IMR-90 (cell line): ENCODE results near the gene DHRS7. TPM values are rescaled to one million over a fixed set of nuclear protein-coding genes. Genes with fewer than 3 reads are reported as not detected.

Experiments used
- ATAC-seq: fragments of 200-7000 bp; cut with Tn5 transposase; 2 replicates; pipeline ENCODE4 v1.9.1; 2020; ENCODE audit warnings: low read depth, mild to moderate bottlenecking, moderate library complexity
- BruUV-seq: library from RNA; stranded (reverse); fragments of 400-500 nt; replicated peaks from 2 replicates; lab custom pipeline; 2021; lab: Mats Ljungman, UMichigan
- CTCF ChIA-PET: fragments of 300-600 bp; formaldehyde crosslinking; extraction: SDS; loops from one replicate; lab custom pipeline; 2021; ENCODE audit warnings: antibody characterized with exemption; lab: Yijun Ruan, JAX
- POLR2A ChIA-PET: fragments of 300-600 bp; sonication (Branson Sonifier 250); formaldehyde crosslinking; loops from one replicate; lab custom pipeline; 2022; ENCODE audit warnings: antibody characterized with exemption; ENCODE audit not compliant: unreplicated experiment; lab: Charles Lee
- DNase-seq: peaks from one replicate; pipeline ENCODE4 v3.0.0; 2013
- H2AFZ ChIP-seq: replicated peaks from 2 replicates; pipeline ENCODE3; 2013; ENCODE audit warnings: low read length, mild to moderate bottlenecking; ENCODE audit not compliant: poor library complexity
- H2AK5ac ChIP-seq: 2 replicates; pipeline ENCODE4 v1.6.1; 2013; ENCODE audit warnings: low read depth, low read length, inconsistent platforms
- H2AK9ac ChIP-seq: replicated peaks from 2 replicates; pipeline ENCODE3; 2013; ENCODE audit warnings: mild to moderate bottlenecking, low read depth, low read length, moderate library complexity; ENCODE audit not compliant: poor library complexity
- H2BK120ac ChIP-seq: 2 replicates; pipeline ENCODE4 v1.6.1; 2013; ENCODE audit warnings: low read depth, low read length, inconsistent platforms
- H2BK15ac ChIP-seq: 3 replicates; pipeline ENCODE4 v1.6.1; 2013; ENCODE audit warnings: low read depth, low read length, inconsistent platforms
- H2BK20ac ChIP-seq: 2 replicates; pipeline ENCODE4 v1.6.1; 2013; ENCODE audit warnings: low read depth, mild to moderate bottlenecking, inconsistent platforms, low read length, moderate library complexity
- H2BK5ac ChIP-seq: 2 replicates; pipeline ENCODE4 v1.6.1; 2013; ENCODE audit warnings: mild to moderate bottlenecking, low read depth, low read length, inconsistent platforms; ENCODE audit not compliant: poor library complexity, severe bottlenecking
- H3K14ac ChIP-seq: replicated peaks from 2 replicates; pipeline ENCODE4 v1.6.1; 2013; ENCODE audit warnings: low read depth, low read length, inconsistent platforms
- H3K18ac ChIP-seq: 2 replicates; pipeline ENCODE4 v1.6.1; 2013; ENCODE audit warnings: low read depth, low read length, control low read depth
- H3K23ac ChIP-seq: 2 replicates; pipeline ENCODE4 v1.6.1; 2013; ENCODE audit warnings: low read depth, low read length, inconsistent platforms
- H3K27ac ChIP-seq: 2 replicates; pipeline ENCODE4 v1.5.1; 2013; ENCODE audit warnings: mild to moderate bottlenecking, control low read depth, low read length; ENCODE audit not compliant: insufficient read depth
- H3K27me3 ChIP-seq: 2 replicates; pipeline ENCODE4 v1.6.1; 2013; ENCODE audit warnings: low read length; ENCODE audit not compliant: control insufficient read depth, insufficient read depth
- H3K36me3 ChIP-seq: 2 replicates; pipeline ENCODE4 v1.6.1; 2013; ENCODE audit warnings: low read length, mixed read lengths; ENCODE audit not compliant: control insufficient read depth, insufficient read depth
- H3K4ac ChIP-seq: 2 replicates; pipeline ENCODE4 v1.6.1; 2013; ENCODE audit warnings: low read depth, low read length, inconsistent platforms
- H3K4me1 ChIP-seq: 2 replicates; pipeline ENCODE4 v1.6.1; 2013; ENCODE audit warnings: low read length, mixed read lengths; ENCODE audit not compliant: control insufficient read depth, insufficient read depth
- H3K4me2 ChIP-seq: 2 replicates; pipeline ENCODE4 v1.6.1; 2013; ENCODE audit warnings: low read depth, mild to moderate bottlenecking, control low read depth, low read length, moderate library complexity
- H3K4me3 ChIP-seq: 2 replicates; pipeline ENCODE4 v1.5.1; 2013; ENCODE audit warnings: low read depth, mild to moderate bottlenecking, control low read depth, low read length, moderate library complexity; ENCODE audit not compliant: insufficient read depth
- H3K56ac ChIP-seq: 2 replicates; pipeline ENCODE4 v1.6.1; 2013; ENCODE audit warnings: low read length, inconsistent platforms; ENCODE audit not compliant: insufficient read depth; ENCODE audit errors: extremely low read depth
- H3K79me1 ChIP-seq, 2 experiments: 2 replicates each; pipeline ENCODE4 v1.6.1; 2013; ENCODE audit warnings: low read length in 2 of 2, inconsistent platforms in 1 of 2, low read depth in 1 of 2
- H3K9ac ChIP-seq: 2 replicates; pipeline ENCODE4 v1.6.1; 2013; ENCODE audit warnings: low read depth, low read length, control low read depth
- H3K9me1 ChIP-seq: 2 replicates; pipeline ENCODE4 v1.6.1; 2013; ENCODE audit warnings: low read length, inconsistent platforms; ENCODE audit not compliant: insufficient read depth
- H3K9me3 ChIP-seq: 2 replicates; pipeline ENCODE4 v1.6.1; 2013; ENCODE audit warnings: low read length; ENCODE audit not compliant: control insufficient read depth, insufficient read depth
- H4K20me1 ChIP-seq: 2 replicates; pipeline ENCODE4 v1.6.1; 2013; ENCODE audit warnings: low read length, inconsistent platforms; ENCODE audit not compliant: insufficient read depth
- H4K5ac ChIP-seq: 2 replicates; pipeline ENCODE4 v1.6.1; 2013; ENCODE audit warnings: mild to moderate bottlenecking, low read depth, low read length, control low read depth
- H4K8ac ChIP-seq, 2 experiments: 2 replicates each; pipeline ENCODE4 v1.6.1; 2013; ENCODE audit warnings: low read depth in 2 of 2, low read length in 2 of 2, control low read depth in 1 of 2, inconsistent platforms in 1 of 2
- H4K91ac ChIP-seq: 2 replicates; pipeline ENCODE4 v1.6.1; 2013; ENCODE audit warnings: low read depth, low read length, inconsistent platforms; ENCODE audit not compliant: insufficient read depth
- CHD1 ChIP-seq: IDR thresholded peaks from 2 replicates; pipeline ENCODE4 v1.6.1; 2012; ENCODE audit warnings: low read depth, low read length, improper control_type of control experiment
- ELK1 ChIP-seq: fragments of 150-350 bp; IDR thresholded peaks from 2 replicates; pipeline ENCODE4 v1.6.1; 2016; ENCODE audit warnings: low read depth, mild to moderate bottlenecking, low read length, moderate library complexity, borderline replicate concordance
- MAZ ChIP-seq: IDR thresholded peaks from 2 replicates; pipeline ENCODE4 v1.6.1; 2012; ENCODE audit warnings: low read depth, mild to moderate bottlenecking, low read length, improper control_type of control experiment, moderate library complexity, borderline replicate concordance
- dilution Hi-C: fragments of 300-500 bp; cut with HindIII; formaldehyde crosslinking; loops from one replicate; pipeline ENCODE4 v1.14.3; 2018; ENCODE audit warnings: low sequenced_read_pairs; ENCODE audit not compliant: unreplicated experiment
- in situ Hi-C: fragments of 300-500 bp; cut with MboI; formaldehyde crosslinking; loops from 3 replicates; pipeline ENCODE4 v1.14.3; 2019; ENCODE audit warnings: low sequenced_read_pairs, inconsistent platforms, mixed read lengths
- intact Hi-C: fragments of 100-400 bp; cut with micrococcal nuclease; formaldehyde crosslinking; loops from 2 replicates; pipeline ENCODE4 v1.10.0; 2022
- polyA plus RNA-seq, 3 experiments: library from polyadenylated mRNA; depleted of rRNA; stranded (reverse); fragments of >200 nt; gene quantifications; 2 replicates each; pipeline ENCODE4 v1.2.3, GENCODE V29; 2012; ENCODE audit warnings: low replicate concordance in 1 of 3
- total RNA-seq: library from RNA; depleted of rRNA; stranded (reverse); fragments of >200 nt; gene quantifications from 2 replicates; pipeline ENCODE4 v1.2.3, GENCODE V29; 2012

DHRS7 gene
- total and polyA plus RNA-seq, 2 of the 4 experiments (the other 2 are of a cell fraction) = 30.3 to 50.2 TPM

GRCh38 chr14:60125918-60126317, 39.3 kb downstream of the DHRS7 start:
- no peaks in the 10 kb centered on the region for H3K27me3 ChIP-seq
- dilution Hi-C loops (no loop called here), in situ Hi-C loops (no loop called here), intact Hi-C loops (no loop called here)
- no peak overlapping the region for H2BK120ac ChIP-seq
- H3K4me3 ChIP-seq = no peak overlapping the region
- no TSS peak for BruUV-seq
- H3K4me2 ChIP-seq = no peak overlapping the region
- no peak overlapping the region for H3K56ac ChIP-seq
- ChIA-PET CTCF (no interaction called here), POLR2A (no interaction called here)
- H4K91ac ChIP-seq = no peak overlapping the region
- H3K23ac ChIP-seq = no peak overlapping the region
- H2BK15ac ChIP-seq = no peak overlapping the region
- no peak overlapping the region for H3K14ac ChIP-seq
- H3K9me1 ChIP-seq = no peaks in the 10 kb centered on the region; the same call in 1 of the 2 replicates
- no peak overlapping the region for H3K4ac ChIP-seq
- peaks cover 33% of the 10 kb centered on the region for H3K36me3 ChIP-seq
- H3K27ac ChIP-seq = no peak overlapping the region
- H4K20me1 ChIP-seq = no peaks in the 10 kb centered on the region
- H3K4me1 ChIP-seq = no peaks in the 10 kb centered on the region
- H4K5ac ChIP-seq = no peak overlapping the region
- H2AFZ ChIP-seq = no peak overlapping the region
- H3K9ac ChIP-seq = no peak overlapping the region
- TF ChIP-seq ELK1 (no peak), MAZ (no peak), CHD1 (no peak)
- H3K9me3 ChIP-seq = no peaks in the 10 kb centered on the region
- H4K8ac ChIP-seq = no peak overlapping the region
- H2AK5ac ChIP-seq = no peak overlapping the region
- peak; percentile 78 for ATAC-seq
- no peak overlapping the region for H2AK9ac ChIP-seq
- no peak overlapping the region for H2BK5ac ChIP-seq
- peak; percentile 32 for DNase-seq
- H3K18ac ChIP-seq = no peak overlapping the region
- no peak overlapping the region for H2BK20ac ChIP-seq
- peaks cover 18 to 27% of the 10 kb centered on the region in 2 experiments; a peak in 3 of 4 replicates for H3K79me1 ChIP-seq
